GM19351 (cell line): Measurements from ENCODE around the gene ARSB.
A peak's percentile ranks its signal among the peaks of the same experiment; 100 is the strongest.
"Not testable (repeated sequence)": the region's sequence is repeated elsewhere in the genome, so short reads cannot be mapped to it uniquely, and the experiment has no call there.

Experiments
- ATAC-seq: cut with Tn5 transposase; IDR thresholded peaks from one replicate; pipeline ENCODE4 v1.9.1; 2021; ENCODE audit warnings: mild to moderate bottlenecking, moderate library complexity; ENCODE audit not compliant: unreplicated experiment

Gene ARSB

GRCh38 chr5:78997090-78997489, 12.0 kb upstream of the ARSB start:
- ATAC-seq: no peak

GRCh38 chr5:78995521-78996007, 10.5 kb upstream of the ARSB start:
- ATAC-seq: no peak

- no peak for ATAC-seq
Measured at GRCh38 chr5:78993165-78993564, 8.1 kb upstream of the ARSB start.

- no peak for ATAC-seq
Measured at GRCh38 chr5:78992146-78992545, 7.0 kb upstream of the ARSB start.

- ATAC-seq: no peak
Measured at GRCh38 chr5:78989080-78989479, 4.0 kb upstream of the ARSB start.

- ATAC-seq: peak; percentile 59
Measured at GRCh38 chr5:78985725-78986223, 664 bp upstream of the ARSB start.

GRCh38 chr5:78984439-78985115, 533 bp downstream of the ARSB start:
- ATAC-seq: peak; percentile 45

GRCh38 chr5:78983601-78984438, 1.3 kb downstream of the ARSB start:
- ATAC-seq: no peak

- ATAC-seq: not testable (repeated sequence)
Measured at GRCh38 chr5:78983194-78983593, 1.9 kb downstream of the ARSB start.

- no peak for ATAC-seq
Measured at GRCh38 chr5:78979909-78980308, 5.2 kb downstream of the ARSB start.

- no peak for ATAC-seq
Measured at GRCh38 chr5:78979117-78979742, 5.9 kb downstream of the ARSB start.

- ATAC-seq: no peak
Measured at GRCh38 chr5:78975035-78975434, 10.1 kb downstream of the ARSB start.

GRCh38 chr5:78974601-78975000, 10.5 kb downstream of the ARSB start:
- no peak for ATAC-seq

GRCh38 chr5:78974011-78974410, 11.1 kb downstream of the ARSB start:
- ATAC-seq: no peak

GRCh38 chr5:78972654-78973428, 12.3 kb downstream of the ARSB start:
- no peak for ATAC-seq

- ATAC-seq: no peak
Measured at GRCh38 chr5:78971998-78972397, 13.1 kb downstream of the ARSB start.

GRCh38 chr5:78968781-78969180, 16.3 kb downstream of the ARSB start:
- no peak for ATAC-seq

GRCh38 chr5:78964889-78965288, 20.2 kb downstream of the ARSB start:
- ATAC-seq: no peak

GRCh38 chr5:78961743-78962142, 23.4 kb downstream of the ARSB start:
- no peak for ATAC-seq

GRCh38 chr5:78959767-78960166, 25.3 kb downstream of the ARSB start:
- ATAC-seq: no peak
